Amniotic stem cell (primary cell): ENCODE data around the gene B3GALNT1.
"Not testable (repeated sequence)": the region's sequence is repeated elsewhere in the genome, so short reads cannot be mapped to it uniquely, and the experiment has no call there.

Experiments used
- DNase-seq: peaks from one replicate; lab custom pipeline; 2025; lab: John Stamatoyannopoulos, UW

The B3GALNT1 gene

GRCh38 chr3:161073181-161073580 is 32.0 kb downstream of the B3GALNT1 start:
- DNase-seq = no peak

DNA sequence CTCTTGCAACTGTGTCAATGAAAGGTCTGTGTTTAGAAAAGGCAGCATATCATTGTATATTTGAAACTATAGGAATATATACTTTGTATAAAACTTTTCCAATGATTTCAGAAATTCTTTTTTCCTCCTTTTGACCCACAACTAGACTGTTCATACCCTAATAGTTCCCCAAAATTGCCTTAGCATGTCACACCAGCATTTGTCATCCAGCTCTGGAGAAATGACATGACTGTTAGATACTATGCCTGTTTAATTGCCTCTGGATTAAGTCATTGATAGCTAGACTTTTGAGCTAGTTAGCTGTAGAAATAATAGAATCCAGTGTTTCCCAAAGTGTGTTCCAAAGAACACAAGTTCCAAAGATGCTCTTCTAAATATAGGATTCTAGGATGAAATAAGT is 32.4 kb downstream of the B3GALNT1 start:
- DNase-seq = no peak

GRCh38 chr3:161072211-161072621 is 32.9 kb downstream of the B3GALNT1 start:
- DNase-seq = no peak

DNA sequence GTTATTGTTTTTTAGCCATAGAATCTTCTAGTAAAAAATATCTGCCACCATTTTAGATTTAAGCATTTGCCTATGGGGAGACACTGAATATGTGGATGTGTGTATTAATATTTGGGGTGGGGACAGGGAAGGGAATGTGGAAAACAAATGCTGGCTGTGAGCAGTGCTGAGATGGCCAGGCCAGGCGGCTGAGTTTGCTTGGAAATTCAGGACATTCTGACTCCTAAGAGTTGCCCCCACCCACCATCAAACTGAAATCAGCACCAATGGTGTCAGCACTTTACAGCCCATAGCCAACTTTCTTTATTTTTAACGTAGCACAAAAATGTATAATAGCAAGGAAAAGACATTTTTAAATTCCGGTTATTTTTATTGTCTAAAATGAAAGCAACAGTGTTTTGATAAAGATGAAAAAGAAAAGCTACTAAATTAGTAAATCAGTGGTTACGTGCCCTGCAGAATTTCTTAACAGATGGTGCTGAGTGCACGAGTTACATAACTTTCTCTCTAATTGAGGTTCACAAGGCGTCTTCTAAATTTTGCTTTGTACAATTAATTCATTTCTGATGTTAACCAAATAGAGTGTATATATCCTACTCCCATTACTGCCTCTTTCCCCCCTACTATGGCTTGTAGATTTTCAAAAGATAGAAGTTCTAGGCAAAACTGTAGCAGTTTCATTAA is 34.0 kb downstream of the B3GALNT1 start:
- no peak for DNase-seq

- DNase-seq = no peak
These were observed 34.8 kb downstream of the B3GALNT1 start for GRCh38 chr3:161070252-161070930.

DNA sequence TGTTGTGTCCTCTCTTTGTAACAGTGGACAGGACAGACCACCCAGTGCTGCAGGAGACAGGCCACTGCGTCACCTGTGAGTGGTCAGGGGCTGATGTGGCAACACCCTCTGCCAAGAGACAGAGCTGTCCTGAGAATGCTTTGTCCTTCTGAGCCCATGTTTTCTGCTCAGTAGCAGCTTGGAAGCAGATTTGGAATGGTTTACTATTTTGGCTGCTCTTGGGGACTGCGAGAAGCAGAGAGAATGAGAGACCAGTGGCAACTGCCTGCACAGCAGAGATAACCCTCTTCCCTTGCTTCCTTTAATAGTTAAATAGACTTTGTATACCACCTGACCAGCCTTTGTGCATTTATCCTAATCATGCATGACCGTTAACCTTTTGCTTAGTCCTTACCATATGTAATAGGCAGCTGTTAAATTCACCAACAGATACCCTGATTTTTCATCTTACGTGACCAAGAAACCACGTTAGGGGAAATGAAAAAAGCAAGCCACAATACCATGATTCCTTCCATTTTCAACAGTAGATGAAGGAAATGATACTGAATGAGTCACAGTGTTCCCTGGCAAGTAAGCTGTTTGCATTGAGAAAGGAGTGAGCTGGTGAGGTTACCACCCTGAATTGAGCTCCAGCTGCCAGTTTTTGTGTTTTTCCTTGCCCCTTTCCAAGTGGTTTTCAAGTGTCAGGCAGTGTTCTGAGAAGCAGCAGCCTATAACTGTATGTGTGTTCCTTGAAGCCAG is 35.5 kb downstream of the B3GALNT1 start:
- peak; percentile 16 for DNase-seq

DNA sequence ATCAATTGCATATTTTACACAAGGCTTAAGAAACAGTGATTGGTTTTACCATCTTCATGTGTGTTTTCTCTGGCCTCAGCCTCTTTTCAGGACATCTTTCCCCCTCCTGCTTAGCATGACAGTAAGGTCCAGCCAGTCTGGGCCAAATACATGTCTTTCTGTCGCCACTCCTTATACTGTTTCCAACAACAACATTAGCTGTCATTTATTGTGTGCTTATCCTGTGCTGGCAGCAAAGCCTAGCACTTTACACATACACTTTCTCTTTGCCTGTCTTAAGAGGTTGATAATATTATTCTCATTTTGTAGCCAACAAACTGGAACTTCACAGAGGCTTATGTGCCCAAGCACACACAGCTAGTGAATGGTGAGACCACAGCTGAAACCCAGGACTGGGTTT is 37.8 kb downstream of the B3GALNT1 start:
- no peak for DNase-seq

DNA sequence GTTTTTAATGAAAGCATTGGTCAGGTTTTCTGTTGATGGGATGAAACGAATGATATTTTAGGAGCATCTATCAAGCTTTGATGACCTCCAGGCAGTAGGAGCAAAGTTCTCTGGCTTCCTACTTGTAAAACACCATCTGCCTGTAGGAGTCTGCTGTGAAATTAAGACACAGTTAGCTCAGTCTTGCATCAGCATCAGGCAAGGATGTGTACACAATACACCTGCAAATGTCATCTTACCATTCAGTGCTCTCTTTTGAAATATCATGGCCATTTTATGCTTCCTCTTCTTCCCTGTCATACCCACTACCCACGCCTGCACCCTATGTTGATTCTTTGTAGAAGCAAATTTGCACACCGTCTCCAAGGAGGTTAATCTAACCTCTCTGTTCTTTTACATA is 38.2 kb downstream of the B3GALNT1 start:
- DNase-seq = no peak

- no peak for DNase-seq
These were observed 40.7 kb downstream of the B3GALNT1 start for GRCh38 chr3:161064413-161064812.

GRCh38 chr3:161054860-161055604 is 50.1 kb downstream of the B3GALNT1 start:
- DNase-seq = no peak

DNA sequence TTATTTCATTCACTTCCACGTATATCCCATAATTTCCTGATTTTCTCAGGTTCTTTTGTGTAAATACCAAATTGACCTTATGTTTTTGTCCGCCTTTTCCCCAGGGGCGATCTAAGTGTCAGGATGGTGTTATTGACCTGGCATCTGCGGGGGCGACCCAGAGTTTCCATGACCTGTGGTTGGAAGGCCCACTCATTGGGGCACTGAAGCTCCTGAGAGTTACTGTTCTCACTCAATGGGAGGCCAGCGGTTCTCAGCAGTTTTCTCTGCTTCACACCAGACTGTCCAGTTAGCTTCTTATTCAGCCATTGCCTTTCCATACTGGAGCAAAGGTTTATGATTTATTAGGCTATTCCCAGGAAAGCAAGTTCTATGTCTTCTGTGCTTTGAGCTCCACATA is 53.3 kb downstream of the B3GALNT1 start:
- no peak for DNase-seq

GRCh38 chr3:161050935-161051334 is 54.2 kb downstream of the B3GALNT1 start:
- DNase-seq = no peak

DNA sequence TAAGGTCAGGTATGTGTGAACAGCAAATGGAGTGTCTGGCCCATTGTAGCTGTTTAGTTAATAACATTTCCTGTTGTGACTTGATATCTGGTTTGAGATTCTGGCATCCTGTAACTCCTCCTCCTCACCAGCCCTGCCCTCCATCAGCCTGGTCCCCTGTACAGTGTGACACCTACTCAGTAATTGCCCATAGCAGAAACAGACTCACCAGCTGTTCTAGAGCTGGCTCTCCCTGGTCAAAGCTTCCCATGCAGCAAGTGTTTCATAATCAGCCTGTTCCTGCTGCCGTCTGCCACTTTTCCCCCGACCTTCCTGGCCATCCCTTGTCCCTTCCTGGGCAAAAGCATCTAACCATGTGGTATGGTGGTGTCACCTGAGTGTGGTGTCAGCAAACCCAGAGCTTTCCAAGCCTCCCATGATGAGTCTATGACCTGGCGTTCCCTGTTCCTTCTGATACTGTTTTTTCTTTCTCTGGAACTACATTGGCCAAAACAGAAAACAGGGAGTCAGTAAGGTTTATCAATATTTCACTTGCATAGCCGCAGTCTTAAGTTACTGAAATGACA is 55.4 kb downstream of the B3GALNT1 start:
- no peak for DNase-seq

GRCh38 chr3:161043336-161044035 is 61.7 kb downstream of the B3GALNT1 start:
- no peak for DNase-seq

DNA sequence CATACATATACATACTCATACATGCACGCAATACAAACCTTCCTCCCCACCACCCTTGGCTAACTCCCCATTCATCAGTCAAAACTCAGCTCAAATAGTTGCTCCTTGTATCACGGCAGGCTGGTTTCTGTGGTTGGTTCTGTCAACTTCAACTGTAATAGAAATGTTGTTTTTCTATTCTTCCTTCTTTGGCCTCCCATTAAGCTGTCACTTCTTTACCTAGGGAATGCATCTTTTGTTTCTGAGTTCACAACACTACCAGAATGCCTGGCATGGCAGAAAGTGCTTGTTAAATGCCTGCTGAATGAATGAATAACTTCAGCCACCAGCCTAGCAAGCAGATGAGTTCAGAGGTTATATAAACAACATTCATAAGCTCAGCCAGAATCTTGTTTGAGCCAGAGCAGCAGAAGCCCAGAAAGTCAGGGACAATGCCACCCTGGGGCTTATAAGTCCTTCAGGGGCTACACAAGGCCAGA is 63.1 kb downstream of the B3GALNT1 start:
- DNase-seq = no peak

DNA sequence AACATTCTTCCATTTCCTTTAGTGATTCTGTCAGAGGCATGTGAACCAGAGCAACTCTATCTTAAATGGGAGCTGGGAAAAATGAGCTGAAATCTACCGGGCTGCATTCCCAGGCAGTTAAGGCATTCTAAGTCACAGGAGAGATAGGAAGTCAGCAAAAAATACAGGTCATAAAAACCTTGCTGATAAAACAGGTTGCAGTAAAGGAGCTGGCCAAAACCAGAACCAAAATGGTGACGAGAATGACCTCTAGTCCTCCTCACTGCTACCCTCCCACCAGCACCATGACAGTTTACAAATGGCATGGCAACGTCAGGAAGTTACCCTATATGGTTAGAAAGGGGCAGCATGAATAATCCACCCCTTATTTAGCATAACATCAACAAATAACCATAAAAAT is 66.4 kb downstream of the B3GALNT1 start:
- DNase-seq = no peak

GRCh38 chr3:161035711-161036110 is 69.4 kb downstream of the B3GALNT1 start:
- no peak for DNase-seq

- not testable (repeated sequence) for DNase-seq
These were observed 70.1 kb downstream of the B3GALNT1 start for GRCh38 chr3:161034913-161035550.
